Pancreas (tissue), 10 donors: ENCODE measurements around the gene SAA2. TPM values are rescaled to one million over a fixed set of nuclear protein-coding genes. Genes with fewer than 3 reads are reported as not detected.
A peak's percentile ranks its signal among the peaks of the same experiment; 100 is the strongest.

Experiments
- ATAC-seq, 4 donors: fragments of 200-7000 bp; cut with Tn5 transposase; one replicate each; pipeline versions ENCODE4 v1.8.0 to v1.9.1; 2020; ENCODE audit warnings: mild to moderate bottlenecking in 4 of 4, moderate library complexity in 4 of 4
- DNase-seq, 6 donors: peaks; one replicate each; pipeline ENCODE4 v3.0.0-alpha.2; 2020
- FAIRE-seq: peaks from 2 replicates; lab custom pipeline; 2012; peaks lifted over from hg19 to GRCh38; lab: Jason Lieb, UNC
- H3K27ac ChIP-seq, 4 donors: fragments of 200-600 bp; sonication (generic); 1 replicate in 3 of 4; 2 replicates in 1 of 4; pipeline versions ENCODE4 v1.5.0 to v1.8.0; 2020
- H3K27me3 ChIP-seq, 4 donors: fragments of 200-600 bp; one replicate each; pipeline ENCODE4 v1.8.0; 2021
- H3K36me3 ChIP-seq, 3 donors: fragments of 200-600 bp; sonication (generic) in 1 of 3; one replicate each; pipeline versions ENCODE4 v1.5.0 to v1.8.0; 2020 to 2021
- H3K4me1 ChIP-seq, 3 donors: fragments of 200-600 bp; one replicate each; pipeline ENCODE4 v1.8.0; 2021
- H3K4me3 ChIP-seq, 4 donors: fragments of 200-600 bp; sonication (generic) in 2 of 4; one replicate each; pipeline versions ENCODE4 v1.5.0 to v1.8.0; 2020 to 2021
- H3K9me3 ChIP-seq, 4 donors: fragments of 200-600 bp; one replicate each; pipeline ENCODE4 v1.8.0; 2021
- CTCF ChIP-seq, 4 donors: fragments of 200-600 bp; sonication (generic) in 3 of 4; IDR thresholded peaks; one replicate each; pipeline versions ENCODE4 v1.5.0 to v1.8.0; 2021; ENCODE audit warnings: antibody characterized with exemption in 4 of 4
- WGBS, 2 donors: extraction: QIAGEN DNeasy Blood & Tissue Kit; methylation state at CpG; one replicate each; pipeline ENCODE4 v1.1.7; 2013; 5-methylcytosine and 5-hydroxymethylcytosine counted together
- intact Hi-C, 3 donors: fragments of 100-400 bp; cut with DNase I; formaldehyde crosslinking; loops; one replicate each; pipeline versions ENCODE4 v1.11.1 to v1.14.2; 2022
- polyA plus RNA-seq, 2 donors: library from polyadenylated mRNA; stranded (reverse); fragments of 200-250 nt; gene quantifications; one replicate each; pipeline ENCODE4 v1.2.3, GENCODE V29; 2013
- total RNA-seq, 6 donors: library from RNA; stranded (reverse); fragmentation: NEBNext Ultra II Directional in 4 of 6; extraction: Animal tissue kit (Norgen Biotek cat#: 25700) in 4 of 6; gene quantifications; one replicate each; pipeline versions ENCODE4 v1.2.1 to v1.2.4, GENCODE V29; 2021 to 2023
- donor health status: healthy with polysubstance abuse.
- donor health status: DM: no; HTN: no; CAD: no; lungs with moderate emphysema.
- donor health status: DM: no; HTN: no; CAD: no.
- donor health status: control.
- donor health status: control.
- donor health status: Bipolar disorder and iron deficiency.
- donor health status: DM: yes; HTN: yes; CAD: no.
- donor health status: DM: no; HTN: no; CAD: no.
- donor health status: DM: no; HTN: no; CAD: no.
- donor health status: DM: yes; HTN: yes; CAD: no.

SAA2 gene
- total RNA-seq (10 to 100 TPM in 3 of 6 donors, under 1 TPM in 1, not detected in 2; 0.59 to 22.0 (median 16.8) TPM), polyA plus RNA-seq (1 to 10 TPM in 1 of 2 donors, under 1 TPM in 1; 0.49 to 3.3 TPM)

- DNase-seq (no peak), ATAC-seq (peak in 1 of 4 donors; percentile 12), FAIRE-seq (no peak)
- WGBS, 2 donors = 66 to 74% methylated on average over 5 of the region's 5 CpGs
- Histone ChIP-seq H3K4me3 (no peak within 1 kb of the TSS), H3K36me3 (no peaks in the 10 kb centered on the region), H3K9me3 (no peaks in the 10 kb centered on the region), H3K27ac (no peak within 1 kb of the TSS), H3K27me3 (no peaks in the 10 kb centered on the region), H3K4me1 (no peaks in the 10 kb centered on the region)
- no peak for TF ChIP-seq CTCF (IDR thresholded peaks at IDR 0.05)
- intact Hi-C loops = no loop called here
Observed at GRCh38 chr11:18248561-18248960, at the start of gene SAA2. SAA2 (minus strand) TSS chr11:18248668; CDS start chr11:18248011, 657 bp downstream.

- Histone ChIP-seq H3K27me3 (no peaks in the 10 kb centered on the region), H3K4me1 (no peaks in the 10 kb centered on the region), H3K4me3 (no peak overlapping the region), H3K36me3 (peaks cover 0 to 68% (median 15%) of the 10 kb centered on the region in 3 donors), H3K9me3 (no peaks in the 10 kb centered on the region), H3K27ac (no peak overlapping the region)
- intact Hi-C loops = no loop called here
- ATAC-seq (no peak), DNase-seq (no peak), FAIRE-seq (no peak)
- TF ChIP-seq CTCF (IDR thresholded peaks at IDR 0.05) = no peak
- 93 to 97% methylated on average over 2 of the region's 2 CpGs for WGBS, 2 donors
Observed at GRCh38 chr11:18295316-18295715, 46.8 kb upstream of the SAA2 start.

- intact Hi-C loops = no loop called here
- 92 to 96% methylated on average over 5 of the region's 5 CpGs for WGBS, 2 donors
- DNase-seq (no peak), ATAC-seq (no peak), FAIRE-seq (no peak)
- Histone ChIP-seq H3K9me3 (no peaks in the 10 kb centered on the region), H3K27me3 (no peaks in the 10 kb centered on the region), H3K36me3 (peaks cover 0 to 66% (median 15%) of the 10 kb centered on the region in 3 donors), H3K4me1 (no peaks in the 10 kb centered on the region), H3K4me3 (no peak overlapping the region), H3K27ac (no peak overlapping the region)
- no peak for TF ChIP-seq CTCF (IDR thresholded peaks at IDR 0.05)
Observed at GRCh38 chr11:18294862-18295261, 46.4 kb upstream of the SAA2 start.

GRCh38 chr11:18288911-18289310, 40.4 kb upstream of the SAA2 start:
- H3K27ac ChIP-seq = no peak overlapping the region
- peaks cover 0 to 64% (median 8%) of the 10 kb centered on the region in 3 donors for H3K36me3 ChIP-seq
- FAIRE-seq (no peak), ATAC-seq (no peak), DNase-seq (no peak)
- intact Hi-C loops = no loop called here
- no peaks in the 10 kb centered on the region for H3K27me3 ChIP-seq
- no peaks in the 10 kb centered on the region for H3K4me1 ChIP-seq
- H3K4me3 ChIP-seq = no peak overlapping the region
- WGBS, 2 donors = 94 to 97% methylated on average over 4 of the region's 4 CpGs
- TF ChIP-seq CTCF (IDR thresholded peaks at IDR 0.05) = no peak
- H3K9me3 ChIP-seq = no peaks in the 10 kb centered on the region

GRCh38 chr11:18285841-18286240, 37.4 kb upstream of the SAA2 start:
- intact Hi-C loops = no loop called here
- FAIRE-seq (no peak), ATAC-seq (no peak), DNase-seq (no peak)
- Histone ChIP-seq H3K27ac (no peak overlapping the region), H3K27me3 (no peaks in the 10 kb centered on the region), H3K4me1 (no peaks in the 10 kb centered on the region), H3K4me3 (no peak overlapping the region), H3K36me3 (peaks cover 0 to 50% (median 4%) of the 10 kb centered on the region in 3 donors), H3K9me3 (no peaks in the 10 kb centered on the region)
- 96 to 100% methylated on average over 1 of the region's 1 CpG for WGBS, 2 donors
- no peak for TF ChIP-seq CTCF (IDR thresholded peaks at IDR 0.05)
